GM12864 (cell line): Measurements from ENCODE around the gene CLMN.
"Not testable (repeated sequence)": the region's sequence is repeated elsewhere in the genome, so short reads cannot be mapped to it uniquely, and the experiment has no call there.

ENCODE experiments used
- DNase-seq: peaks from one replicate; pipeline ENCODE4 v3.0.0-alpha.2; 2011; ENCODE audit warnings: low read depth
- H3K4me3 ChIP-seq: 2 replicates; pipeline ENCODE4 v1.5.1; 2011; ENCODE audit warnings: mild to moderate bottlenecking, low read depth, low read length, control low read depth
- CTCF ChIP-seq: IDR thresholded peaks from 2 replicates; pipeline ENCODE4 v1.5.1; 2011; ENCODE audit warnings: low read depth, mild to moderate bottlenecking, moderate library complexity, low read length, control low read depth, inconsistent platforms; ENCODE audit errors: missing control alignments

The CLMN gene

DNA sequence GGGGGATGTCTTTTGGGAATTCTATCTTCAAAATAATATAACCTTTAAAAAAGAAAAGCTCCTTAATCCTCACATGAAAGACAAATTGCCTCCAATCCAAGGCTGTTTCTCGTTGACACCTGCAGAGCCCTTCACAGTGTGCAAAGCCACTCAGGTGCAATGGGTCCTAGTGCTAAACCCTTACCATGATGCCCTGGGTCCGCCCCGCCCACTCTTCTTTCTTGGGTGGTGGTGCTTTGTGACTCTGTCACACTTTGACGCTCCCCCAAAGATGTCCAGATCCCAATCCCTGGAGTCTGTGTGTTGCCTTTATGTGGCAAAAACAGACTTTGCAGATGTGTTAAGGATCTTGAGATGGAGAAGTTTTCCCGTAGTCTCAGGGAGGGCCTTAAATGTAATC is 29.7 kb downstream of the CLMN start:
- no peak overlapping the region for H3K4me3 ChIP-seq
- no peak for DNase-seq
- TF ChIP-seq CTCF, result no peak

GRCh38 chr14:95289323-95290010 is 30.2 kb downstream of the CLMN start:
- no peak overlapping the region for H3K4me3 ChIP-seq
- DNase-seq, result no peak
- TF ChIP-seq CTCF, result no peak

DNA sequence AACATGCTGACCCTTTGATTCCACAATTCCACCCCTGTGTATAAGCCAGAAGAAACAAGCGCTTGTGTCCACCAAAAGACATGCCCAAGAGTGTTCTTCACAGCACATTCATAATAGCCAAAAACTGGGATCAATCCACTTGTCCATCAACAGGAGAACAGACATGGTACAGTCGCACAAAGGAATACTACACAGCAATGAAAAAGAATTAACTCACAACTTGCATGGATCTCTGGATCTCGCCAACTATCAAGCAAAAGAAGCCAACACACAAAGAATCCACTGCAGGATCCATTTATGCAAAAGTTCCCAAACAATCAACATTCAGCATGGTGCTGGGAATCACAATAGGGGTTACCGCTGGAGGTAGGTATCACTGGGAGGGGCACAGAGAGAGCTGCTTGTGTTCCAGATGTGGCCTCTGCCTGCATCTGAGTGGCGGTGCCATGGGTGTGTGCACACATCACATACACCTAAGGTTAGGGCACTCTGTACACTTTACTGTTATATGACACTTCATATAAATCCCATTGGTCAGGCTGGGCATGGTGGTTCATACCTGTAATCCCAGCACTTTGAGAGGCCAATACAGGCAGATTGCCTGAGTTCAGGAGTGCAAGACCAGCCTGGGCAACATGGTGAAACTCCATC is 30.9 kb downstream of the CLMN start:
- no peak for TF ChIP-seq CTCF
- no peak overlapping the region for H3K4me3 ChIP-seq
- DNase-seq, result no peak

- DNase-seq, result no peak
- TF ChIP-seq CTCF, result no peak
- no peak overlapping the region for H3K4me3 ChIP-seq
These were observed 32.4 kb downstream of the CLMN start for GRCh38 chr14:95287176-95287754.

DNA sequence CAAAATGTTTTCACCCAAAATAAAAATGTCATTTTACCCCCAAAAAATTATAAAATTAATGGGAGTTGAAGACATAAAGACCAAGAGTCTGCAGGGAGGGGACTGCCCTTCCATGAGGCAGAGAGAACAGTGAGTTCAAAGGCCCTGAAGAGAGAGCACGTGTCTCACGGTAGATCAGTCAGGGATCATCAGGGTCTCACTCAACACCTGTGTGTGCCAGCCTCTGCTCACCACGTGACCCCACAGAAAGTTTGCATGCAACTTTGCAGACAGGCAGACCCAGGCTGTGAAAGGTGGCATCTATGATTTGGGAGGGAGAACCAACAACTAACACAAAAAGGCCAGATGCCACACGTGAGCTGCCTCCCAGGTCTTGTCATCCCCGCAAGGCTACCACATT is 33.1 kb downstream of the CLMN start:
- H3K4me3 ChIP-seq, result no peak overlapping the region
- no peak for DNase-seq
- TF ChIP-seq CTCF, result no peak

GRCh38 chr14:95285566-95285965 is 34.1 kb downstream of the CLMN start:
- DNase-seq, result no peak
- no peak for TF ChIP-seq CTCF
- no peak overlapping the region for H3K4me3 ChIP-seq

DNA sequence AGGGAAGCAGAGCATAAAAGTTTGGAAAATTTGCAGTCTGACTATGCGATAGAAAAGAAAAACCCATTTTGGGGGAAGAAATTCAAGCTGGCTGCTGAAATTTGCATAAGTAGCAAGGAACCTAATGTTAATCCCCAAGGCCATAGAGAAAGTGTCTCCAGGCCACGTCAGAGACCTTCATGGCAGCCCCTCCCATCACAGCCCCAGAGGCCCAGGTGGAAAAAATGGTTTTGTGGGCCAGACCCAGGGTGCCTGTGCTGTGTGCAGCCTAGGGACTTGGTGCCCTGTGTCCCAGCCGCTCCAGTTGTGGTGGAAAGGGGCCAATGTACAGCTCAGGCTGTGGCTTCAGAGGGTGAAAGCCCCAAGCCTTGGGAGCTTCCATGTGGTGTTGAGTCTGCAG is 35.9 kb downstream of the CLMN start:
- DNase-seq, result not testable (repeated sequence)

DNA sequence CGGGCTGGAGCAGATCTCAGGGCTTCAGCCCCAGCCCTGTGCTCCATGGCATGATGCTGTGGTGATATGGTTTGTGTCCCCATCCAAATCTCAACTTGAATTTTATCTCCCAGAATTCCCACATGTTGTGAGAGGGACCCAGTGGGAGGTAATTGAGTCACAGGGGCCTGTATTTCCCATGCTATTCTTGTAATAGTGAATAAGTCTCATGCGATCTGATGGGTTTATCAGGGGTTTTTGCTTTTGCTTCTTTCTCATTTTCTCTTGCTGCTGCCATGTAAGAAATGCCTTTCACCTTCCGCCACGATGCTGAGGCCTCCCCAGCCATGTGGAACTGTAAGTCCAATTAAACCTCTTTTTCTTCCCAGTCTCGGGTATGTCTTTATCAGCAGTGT is 36.7 kb downstream of the CLMN start:
- H3K4me3 ChIP-seq, DNase-seq: not testable (repeated sequence)

More for the DNA sequence above, 35.9 kb downstream of the CLMN start:
- not testable (repeated sequence) for H3K4me3 ChIP-seq
